Measurements from ENCODE around the gene WNT9A.
"Not testable (repeated sequence)": the region's sequence is repeated elsewhere in the genome, so short reads cannot be mapped to it uniquely, and the experiment has no call there.

Gene WNT9A

GRCh38 chr1:227880342-227880924, 67.3 kb downstream of the WNT9A start:
- TF ChIP-seq CTCF (IDR thresholded peaks at IDR 0.05; ENCODE audit: low read depth, low read length), result no peak
- H3K4me3 ChIP-seq (ENCODE audit: low read depth, low read length), result no peak overlapping the region

- H3K4me3 ChIP-seq (ENCODE audit: low read depth, low read length), result not testable (repeated sequence)
Measured at GRCh38 chr1:227877810-227878209, 69.9 kb downstream of the WNT9A start.

- H3K4me3 ChIP-seq (ENCODE audit: low read depth, low read length), result not testable (repeated sequence)
Measured at GRCh38 chr1:227871892-227872291, 75.8 kb downstream of the WNT9A start.

- H3K4me3 ChIP-seq (ENCODE audit: low read depth, low read length), result no peak overlapping the region
- TF ChIP-seq CTCF (IDR thresholded peaks at IDR 0.05; ENCODE audit: low read depth, low read length), result no peak
Measured at GRCh38 chr1:227870366-227870765, 77.4 kb downstream of the WNT9A start.

- no peak for TF ChIP-seq CTCF (IDR thresholded peaks at IDR 0.05; ENCODE audit: low read depth, low read length)
- no peak overlapping the region for H3K4me3 ChIP-seq (ENCODE audit: low read depth, low read length)
Measured at GRCh38 chr1:227869851-227870305, 77.9 kb downstream of the WNT9A start.

- TF ChIP-seq CTCF (IDR thresholded peaks at IDR 0.05; ENCODE audit: low read depth, low read length), result no peak
- no peak overlapping the region for H3K4me3 ChIP-seq (ENCODE audit: low read depth, low read length)
Measured at GRCh38 chr1:227869279-227869842, 78.4 kb downstream of the WNT9A start.

Data from WI38 (cell line).